ENCODE results near the gene PBRM1. TPM values are rescaled to one million over a fixed set of nuclear protein-coding genes. Genes with fewer than 3 reads are reported as not detected.
A peak's percentile ranks its signal among the peaks of the same experiment; 100 is the strongest.

Gene PBRM1
- total and polyA plus RNA-seq, 2 of the 13 experiments (the other 11 are each of a cell fraction or from before 2014, with no cell fraction given), result 10.9 to 33.2 TPM

- peaks cover 15 to 66% of the 10 kb centered on the region in 2 experiments; a peak in 4 of 5 replicates for H3K27me3 ChIP-seq (ENCODE audit: control insufficient read depth in 1 of 2, insufficient read depth in 2 of 2, low read length in 2 of 2)
- WGBS (ENCODE audit: low lambda C conversion rate), result 33% methylated on average over 1 of the region's 11 CpGs
- no TSS peak for BruUV-seq (replicated peaks)
- H3K36me3 ChIP-seq (replicated peaks in 1 of 2; ENCODE audit: control insufficient read depth in 1 of 2, insufficient read depth in 2 of 2, low read length in 2 of 2), result no peaks in the 10 kb centered on the region
- no peaks in the 10 kb centered on the region for H3K79me2 ChIP-seq (ENCODE audit: insufficient read depth, low read length)
- no peak for ATAC-seq
- intact Hi-C loops (cut with micrococcal nuclease; ENCODE audit: unreplicated experiment) (no loop called here), in situ Hi-C loops (cut with HindIII; ENCODE audit: extremely low pct_ligation_motif_present, low pct_unique_long_range_greater_than_20kb) (no loop called here)
- no peak for FAIRE-seq
- no peaks in the 10 kb centered on the region for H4K20me1 ChIP-seq (ENCODE audit: insufficient read depth, low read length)
- H3K4me2 ChIP-seq (ENCODE audit: low read depth, low read length), result no peak overlapping the region
- DNase-seq (ENCODE audit: low spot score), result no peak
- ChIA-PET CTCF (ENCODE audit: low intra/inter-chr PET ratio, low total read pairs) (no interaction called here), POLR2A (no interaction called here)
- no peak overlapping the region for H3K9ac ChIP-seq (ENCODE audit: insufficient read depth, low read depth, low read length)
- TF ChIP-seq, protein P1, sequence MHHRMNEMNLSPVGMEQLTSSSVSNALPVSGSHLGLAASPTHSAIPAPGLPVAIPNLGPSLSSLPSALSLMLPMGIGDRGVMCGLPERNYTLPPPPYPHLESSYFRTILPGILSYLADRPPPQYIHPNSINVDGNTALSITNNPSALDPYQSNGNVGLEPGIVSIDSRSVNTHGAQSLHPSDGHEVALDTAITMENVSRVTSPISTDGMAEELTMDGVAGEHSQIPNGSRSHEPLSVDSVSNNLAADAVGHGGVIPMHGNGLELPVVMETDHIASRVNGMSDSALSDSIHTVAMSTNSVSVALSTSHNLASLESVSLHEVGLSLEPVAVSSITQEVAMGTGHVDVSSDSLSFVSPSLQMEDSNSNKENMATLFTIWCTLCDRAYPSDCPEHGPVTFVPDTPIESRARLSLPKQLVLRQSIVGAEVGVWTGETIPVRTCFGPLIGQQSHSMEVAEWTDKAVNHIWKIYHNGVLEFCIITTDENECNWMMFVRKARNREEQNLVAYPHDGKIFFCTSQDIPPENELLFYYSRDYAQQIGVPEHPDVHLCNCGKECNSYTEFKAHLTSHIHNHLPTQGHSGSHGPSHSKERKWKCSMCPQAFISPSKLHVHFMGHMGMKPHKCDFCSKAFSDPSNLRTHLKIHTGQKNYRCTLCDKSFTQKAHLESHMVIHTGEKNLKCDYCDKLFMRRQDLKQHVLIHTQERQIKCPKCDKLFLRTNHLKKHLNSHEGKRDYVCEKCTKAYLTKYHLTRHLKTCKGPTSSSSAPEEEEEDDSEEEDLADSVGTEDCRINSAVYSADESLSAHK (CRISPR knock-in tag; IDR thresholded peaks at IDR 0.05; ENCODE audit: borderline replicate concordance), result no peak
- TF ChIP-seq ETV6 (CRISPR knock-in tag; conservative IDR thresholded peaks at IDR 0.05), result no peak
- no peaks in the 10 kb centered on the region for H3K9me3 ChIP-seq (ENCODE audit: low read length)
- H3K4me3 ChIP-seq (replicated peaks in 1 of 3; ENCODE audit: insufficient read depth in 1 of 3, low read depth in 2 of 3, low read length in 3 of 3), result no peak overlapping the region
- H2AFZ ChIP-seq (ENCODE audit: low read length), result no peak overlapping the region
- peaks cover 12% of the 10 kb centered on the region for H3K4me1 ChIP-seq (ENCODE audit: insufficient read depth, low read length)
- H3K27ac ChIP-seq (ENCODE audit: extremely low read length, insufficient read depth, low read length), result no peak overlapping the region
Observed at GRCh38 chr3:52502001-52502400, 183.7 kb downstream of the PBRM1 start.

GRCh38 chr3:52501046-52501445, 184.7 kb downstream of the PBRM1 start:
- ChIA-PET CTCF (ENCODE audit: low intra/inter-chr PET ratio, low total read pairs) (no interaction called here), POLR2A (no interaction called here)
- Histone ChIP-seq H3K27ac (ENCODE audit: extremely low read length, insufficient read depth, low read length) (no peak overlapping the region), H3K36me3 (replicated peaks in 1 of 2; ENCODE audit: control insufficient read depth in 1 of 2, insufficient read depth in 2 of 2, low read length in 2 of 2) (no peaks in the 10 kb centered on the region), H3K9me3 (ENCODE audit: low read length) (no peaks in the 10 kb centered on the region), H3K4me1 (ENCODE audit: insufficient read depth, low read length) (peaks cover 12% of the 10 kb centered on the region), H3K79me2 (ENCODE audit: insufficient read depth, low read length) (no peaks in the 10 kb centered on the region), H3K9ac (ENCODE audit: insufficient read depth, low read depth, low read length) (no peak overlapping the region), H4K20me1 (ENCODE audit: insufficient read depth, low read length) (no peaks in the 10 kb centered on the region), H3K27me3 (ENCODE audit: control insufficient read depth in 1 of 2, insufficient read depth in 2 of 2, low read length in 2 of 2) (peaks cover 15 to 66% of the 10 kb centered on the region in 2 experiments; a peak in 4 of 5 replicates), H2AFZ (ENCODE audit: low read length) (no peak overlapping the region), H3K4me2 (ENCODE audit: low read depth, low read length) (no peak overlapping the region), H3K4me3 (replicated peaks in 1 of 3; ENCODE audit: insufficient read depth in 1 of 3, low read depth in 2 of 3, low read length in 3 of 3) (no peak overlapping the region)
- in situ Hi-C loops (cut with HindIII; ENCODE audit: extremely low pct_ligation_motif_present, low pct_unique_long_range_greater_than_20kb) (no loop called here), intact Hi-C loops (cut with micrococcal nuclease; ENCODE audit: unreplicated experiment) (no loop called here)
- no peak for TF ChIP-seq NFYC (CRISPR knock-in tag; IDR thresholded peaks at IDR 0.05)
- no peak for TF ChIP-seq ELF4 (CRISPR knock-in tag; IDR thresholded peaks at IDR 0.05; ENCODE audit: borderline replicate concordance)
- TF ChIP-seq, protein P2, sequence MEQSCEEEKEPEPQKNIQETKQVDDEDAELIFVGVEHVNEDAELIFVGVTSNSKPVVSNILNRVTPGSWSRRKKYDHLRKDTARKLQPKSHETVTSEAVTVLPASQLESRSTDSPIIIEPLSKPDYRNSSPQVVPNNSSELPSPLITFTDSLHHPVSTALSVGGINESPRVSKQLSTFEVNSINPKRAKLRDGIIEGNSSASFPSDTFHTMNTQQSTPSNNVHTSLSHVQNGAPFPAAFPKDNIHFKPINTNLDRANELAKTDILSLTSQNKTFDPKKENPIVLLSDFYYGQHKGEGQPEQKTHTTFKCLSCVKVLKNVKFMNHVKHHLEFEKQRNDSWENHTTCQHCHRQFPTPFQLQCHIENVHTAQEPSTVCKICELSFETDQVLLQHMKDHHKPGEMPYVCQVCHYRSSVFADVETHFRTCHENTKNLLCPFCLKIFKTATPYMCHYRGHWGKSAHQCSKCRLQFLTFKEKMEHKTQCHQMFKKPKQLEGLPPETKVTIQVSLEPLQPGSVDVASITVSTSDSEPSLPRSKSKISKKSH (CRISPR knock-in tag; IDR thresholded peaks at IDR 0.05; ENCODE audit: borderline replicate concordance), result no peak
- TF ChIP-seq POLR2AphosphoS5 (IDR thresholded peaks at IDR 0.05; ENCODE audit: low read depth, low read length), result no peak
- BruUV-seq (replicated peaks), result no TSS peak
- ATAC-seq (peak; percentile 9; the same call in 1 of the 3 replicates), FAIRE-seq (no peak), DNase-seq (ENCODE audit: low spot score) (no peak)
- WGBS (ENCODE audit: low lambda C conversion rate), result 10% methylated on average over 6 of the region's 11 CpGs
